GM18870 (cell line): ENCODE measurements around the gene IL1RAPL2.
"Not testable (repeated sequence)": the region's sequence is repeated elsewhere in the genome, so short reads cannot be mapped to it uniquely, and the experiment has no call there.

Source experiments
- ATAC-seq: cut with Tn5 transposase; IDR thresholded peaks from one replicate; pipeline ENCODE4 v1.9.1; 2021; ENCODE audit warnings: moderate library complexity; ENCODE audit not compliant: unreplicated experiment

IL1RAPL2 gene

DNA sequence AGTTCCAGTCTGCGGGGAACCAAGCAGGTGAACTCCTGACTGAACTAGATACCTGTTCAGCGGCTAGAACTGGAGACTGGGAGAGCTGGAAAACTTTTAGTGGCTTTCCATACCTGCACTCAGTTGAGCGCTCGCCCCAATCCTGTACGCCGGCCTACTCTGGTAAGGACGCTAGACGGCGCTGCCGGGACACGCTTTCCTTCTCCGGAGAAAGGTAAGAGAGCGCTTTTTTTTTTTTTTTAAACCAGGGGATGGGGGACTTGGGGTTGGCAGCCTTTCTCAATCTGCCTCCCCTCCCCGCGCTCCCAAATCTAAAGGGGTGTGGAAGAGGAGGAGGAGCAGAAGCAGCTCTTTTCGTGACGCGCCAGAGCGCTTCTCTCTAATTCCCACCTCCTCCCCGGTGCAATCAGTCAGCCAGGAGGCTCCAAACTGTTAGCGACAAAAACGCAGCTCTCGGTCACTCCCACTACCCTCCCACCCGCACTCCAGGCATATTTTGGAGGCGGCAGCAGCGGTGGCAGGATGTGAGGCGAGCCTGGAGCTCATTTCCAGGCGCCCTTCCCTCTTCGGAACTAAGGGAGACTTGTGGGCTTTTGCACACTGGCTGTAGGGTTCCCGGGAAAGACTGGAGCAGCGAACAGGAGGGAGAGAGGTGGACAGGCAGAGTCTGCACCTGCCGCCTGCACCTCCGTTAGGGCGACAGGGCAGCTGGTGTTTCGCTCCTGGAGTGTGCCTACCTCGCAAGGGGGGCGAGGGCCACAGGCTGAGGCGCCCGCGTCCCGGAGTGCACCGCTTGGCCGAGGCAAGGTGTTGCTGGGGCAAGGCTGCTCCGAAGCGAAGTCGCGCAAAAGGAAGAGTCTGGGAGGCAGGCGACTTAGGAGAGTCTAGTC lies at the start of gene IL1RAPL2:
IL1RAPL2 (plus strand) TSS at position 409 of the 890 bp plus-strand sequence.
- no peak for ATAC-seq

DNA sequence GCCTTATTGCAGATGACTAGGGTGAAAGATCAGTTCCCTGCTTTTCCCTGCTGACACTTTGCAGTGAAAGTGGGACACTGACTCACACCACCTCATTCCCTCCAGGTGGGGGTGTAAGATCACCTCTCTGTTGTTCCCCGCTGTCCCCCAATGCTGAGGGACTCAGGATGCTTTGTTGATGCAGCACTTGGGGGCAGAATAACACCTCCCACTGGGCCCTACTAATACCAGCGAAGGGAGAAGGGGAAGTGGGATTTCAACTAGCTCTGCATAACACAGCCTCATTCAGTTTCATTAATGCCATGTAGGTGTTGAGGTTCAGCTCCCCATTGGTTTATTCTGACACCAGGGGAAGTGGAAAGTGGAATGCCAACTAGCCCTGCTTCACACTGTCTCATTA lies 43.6 kb upstream of the IL1RAPL2 start:
- no peak for ATAC-seq

DNA sequence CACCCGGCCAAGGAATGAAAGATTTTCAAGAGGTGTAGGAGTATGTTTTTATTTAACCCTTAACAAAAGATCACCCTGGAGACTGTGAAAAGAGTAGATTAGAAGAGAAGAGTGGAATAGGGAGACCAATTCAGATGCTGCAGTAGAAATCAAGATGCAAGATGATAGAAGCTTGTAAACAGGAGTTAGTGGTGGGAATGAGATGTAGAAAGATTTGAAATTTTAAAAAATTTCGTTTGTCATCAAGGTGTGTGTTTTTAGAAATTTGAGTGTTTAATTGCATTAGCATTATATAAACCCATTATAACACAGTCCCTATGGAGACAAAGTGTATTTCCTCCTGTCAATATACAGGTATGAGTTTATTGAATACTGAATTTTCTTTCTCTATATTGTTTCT lies 42.1 kb upstream of the IL1RAPL2 start:
- ATAC-seq: no peak

DNA sequence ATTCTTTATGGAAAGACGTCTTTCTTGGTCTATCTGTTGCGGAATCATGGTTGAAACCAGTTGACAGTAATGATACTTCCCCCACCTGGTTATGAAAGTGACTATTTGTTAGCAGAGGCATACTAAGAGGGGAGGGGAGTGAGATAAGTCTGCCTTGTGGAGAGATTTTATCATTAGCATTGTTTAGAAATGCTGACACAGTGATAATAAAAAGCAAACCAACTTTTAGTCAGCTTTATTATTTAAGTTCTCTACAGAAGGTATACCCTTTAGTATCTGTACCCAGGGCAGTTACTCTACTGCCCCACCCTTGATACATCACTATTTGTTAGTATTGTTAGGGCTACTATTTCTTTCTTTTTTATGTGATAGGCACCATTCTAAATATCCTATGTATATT lies 26.9 kb upstream of the IL1RAPL2 start:
- ATAC-seq: no peak

DNA sequence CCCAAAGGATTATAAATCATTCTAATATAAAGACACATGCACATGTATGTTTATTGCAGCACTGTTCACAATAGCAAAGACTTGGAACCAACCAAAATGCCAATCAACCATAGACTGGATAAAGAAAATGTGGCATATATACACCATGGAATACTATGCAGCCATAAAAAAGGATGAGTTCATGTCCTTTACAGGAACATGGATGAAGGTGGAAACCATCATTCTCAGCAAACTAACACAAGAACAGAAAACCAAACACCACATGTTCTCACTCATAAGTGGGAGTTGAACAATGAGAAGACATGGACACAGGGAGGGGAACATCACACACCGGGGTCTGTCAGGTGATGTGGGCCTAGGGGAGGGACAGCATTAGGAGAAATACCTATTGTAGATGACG lies 23.6 kb upstream of the IL1RAPL2 start:
- not testable (repeated sequence) for ATAC-seq

DNA sequence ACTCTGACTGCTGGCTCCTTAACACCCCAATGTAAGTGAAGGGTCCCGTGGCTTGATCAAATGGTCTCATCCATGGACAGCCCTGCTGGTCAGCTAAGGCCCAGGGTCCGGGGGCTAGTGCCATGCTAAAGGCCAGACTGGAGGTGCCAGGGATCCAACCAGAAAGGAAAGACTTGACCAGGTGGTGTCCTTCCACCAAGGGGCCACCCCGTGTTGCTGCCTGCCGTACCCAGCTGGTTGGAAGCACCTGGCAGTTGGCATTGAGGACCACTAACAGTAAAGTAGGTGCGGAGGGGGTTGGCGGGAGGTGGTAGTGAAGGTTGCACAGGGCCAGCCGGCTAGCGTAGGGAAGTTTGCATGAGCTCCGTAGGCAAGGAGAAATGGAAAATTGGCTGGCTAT lies 1.7 kb upstream of the IL1RAPL2 start:
- no peak for ATAC-seq

DNA sequence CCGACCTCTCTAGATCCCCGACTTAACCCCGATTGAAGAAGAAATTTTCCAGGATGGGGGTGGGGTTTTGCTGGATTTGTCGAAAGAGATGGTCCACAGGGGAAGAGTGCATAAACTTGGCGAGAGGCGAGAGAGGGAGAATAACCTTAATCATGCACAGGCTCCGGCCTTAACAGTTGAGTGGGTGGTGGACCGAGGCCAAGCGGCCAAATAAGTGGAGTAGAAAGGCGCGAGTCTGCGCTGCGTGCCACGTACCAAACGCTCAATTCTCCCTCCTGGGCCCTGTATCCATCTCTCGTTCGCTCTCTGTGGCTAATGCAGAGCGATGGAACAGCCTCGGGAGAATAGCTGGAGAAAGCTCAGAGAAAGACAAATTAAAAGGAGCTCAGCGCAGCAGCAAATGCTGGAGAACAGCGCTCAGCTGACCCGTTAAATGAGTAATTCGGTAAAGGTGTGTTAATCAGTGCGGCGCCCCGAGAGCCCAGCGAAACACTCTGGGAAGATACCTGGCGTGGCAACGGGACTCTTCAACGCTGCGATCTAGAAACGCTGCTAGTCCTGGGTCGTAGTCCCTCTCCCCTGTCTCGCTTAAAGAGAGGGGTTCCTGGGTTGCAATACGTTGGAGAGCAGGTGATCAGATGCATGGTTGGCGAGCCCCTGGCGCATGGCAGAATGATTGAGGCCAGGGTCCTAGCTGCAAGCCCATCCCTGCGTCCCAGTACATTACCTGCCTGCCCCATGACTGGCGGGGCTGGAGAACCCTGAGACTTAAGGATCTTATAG lies 887 bp upstream of the IL1RAPL2 start:
- ATAC-seq: no peak

DNA sequence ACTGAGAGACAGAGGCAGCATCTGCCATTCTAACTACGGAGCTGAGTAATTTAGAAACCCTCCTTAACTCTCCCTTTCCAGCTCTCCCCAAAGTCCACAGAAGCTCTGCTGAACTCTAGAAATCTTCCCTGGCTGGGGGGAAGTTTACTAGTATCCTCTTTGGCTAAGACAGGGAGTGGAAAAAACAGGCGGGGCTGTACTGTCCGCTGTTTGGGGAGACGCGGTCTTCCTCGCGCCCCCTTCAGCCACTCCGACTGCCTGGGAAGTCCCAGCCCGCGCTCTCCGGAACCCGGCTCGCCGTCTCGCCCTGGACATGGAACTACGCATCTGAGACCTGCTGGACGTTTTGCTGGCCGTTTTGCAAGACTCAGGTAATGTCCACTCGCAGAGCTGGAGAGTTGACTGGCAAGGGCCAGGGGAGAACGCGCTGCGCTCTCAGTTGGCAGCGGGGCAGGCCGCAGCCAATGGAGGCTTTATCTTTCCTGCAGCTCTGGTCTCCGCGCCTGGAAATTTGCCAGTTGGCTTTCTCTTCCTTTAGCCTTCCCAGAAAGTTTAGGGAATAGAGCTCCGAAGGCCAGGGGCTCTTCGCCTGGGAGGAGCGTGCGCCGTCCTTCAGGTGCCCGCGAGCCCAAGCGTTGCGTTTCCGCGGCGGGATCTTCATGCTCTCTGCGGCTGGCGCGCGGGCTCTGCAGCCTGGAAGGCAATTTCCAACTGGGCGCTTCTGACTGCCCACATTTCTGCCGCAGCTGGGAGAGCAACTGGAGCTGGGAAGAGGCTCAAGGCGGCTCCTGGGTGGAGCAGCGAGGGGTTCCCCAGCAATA lies 892 bp downstream of the IL1RAPL2 start:
- ATAC-seq: no peak

DNA sequence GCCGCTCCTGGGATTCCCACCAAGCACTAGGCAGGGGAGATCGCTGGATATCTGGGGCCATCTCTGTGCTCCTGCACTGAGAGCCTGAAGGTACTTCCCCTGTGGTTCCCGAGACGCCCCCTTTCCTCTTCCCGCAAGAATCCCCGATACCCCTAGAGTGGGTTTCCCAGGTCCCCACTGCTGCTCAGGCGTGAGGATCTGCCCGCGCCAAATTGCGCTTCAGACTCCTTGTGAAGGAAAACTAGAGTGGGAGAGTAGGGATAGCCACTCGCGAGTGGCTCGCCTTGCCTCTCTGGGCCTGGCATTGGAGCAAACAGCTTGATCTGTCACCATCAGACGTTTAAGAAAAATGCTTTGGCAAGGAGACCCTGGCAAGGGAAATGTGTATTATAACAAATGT lies 1.5 kb downstream of the IL1RAPL2 start:
- ATAC-seq: no peak

DNA sequence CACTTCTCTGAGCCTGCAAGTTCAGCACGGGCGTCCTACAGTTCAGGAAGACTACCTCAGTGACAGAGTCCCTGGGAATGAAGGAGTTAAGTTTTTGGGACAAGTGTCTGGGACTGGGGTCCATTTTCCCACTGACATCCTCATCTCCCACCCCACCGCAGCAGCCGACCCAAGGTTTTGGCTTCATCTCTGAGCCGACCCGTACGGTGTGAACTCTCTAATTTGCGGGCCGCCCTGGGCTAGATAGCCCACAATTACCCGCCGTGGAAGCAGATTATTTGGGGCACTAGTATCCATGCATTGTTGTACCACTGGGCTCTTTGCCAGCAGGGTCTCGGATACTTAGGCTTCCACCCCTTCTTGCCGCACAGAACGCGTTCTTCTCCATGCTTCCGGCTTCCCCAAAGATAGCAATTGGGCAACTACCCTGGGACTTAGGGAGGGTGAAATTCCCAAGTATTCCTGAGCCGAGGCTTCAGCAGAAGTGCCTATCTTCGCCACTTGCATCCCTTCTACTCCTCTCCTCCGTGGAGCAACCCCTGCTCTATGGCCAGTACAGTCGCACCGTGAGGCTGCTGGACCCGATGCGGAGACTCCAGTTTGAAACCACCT lies 2.4 kb downstream of the IL1RAPL2 start:
- ATAC-seq: no peak

DNA sequence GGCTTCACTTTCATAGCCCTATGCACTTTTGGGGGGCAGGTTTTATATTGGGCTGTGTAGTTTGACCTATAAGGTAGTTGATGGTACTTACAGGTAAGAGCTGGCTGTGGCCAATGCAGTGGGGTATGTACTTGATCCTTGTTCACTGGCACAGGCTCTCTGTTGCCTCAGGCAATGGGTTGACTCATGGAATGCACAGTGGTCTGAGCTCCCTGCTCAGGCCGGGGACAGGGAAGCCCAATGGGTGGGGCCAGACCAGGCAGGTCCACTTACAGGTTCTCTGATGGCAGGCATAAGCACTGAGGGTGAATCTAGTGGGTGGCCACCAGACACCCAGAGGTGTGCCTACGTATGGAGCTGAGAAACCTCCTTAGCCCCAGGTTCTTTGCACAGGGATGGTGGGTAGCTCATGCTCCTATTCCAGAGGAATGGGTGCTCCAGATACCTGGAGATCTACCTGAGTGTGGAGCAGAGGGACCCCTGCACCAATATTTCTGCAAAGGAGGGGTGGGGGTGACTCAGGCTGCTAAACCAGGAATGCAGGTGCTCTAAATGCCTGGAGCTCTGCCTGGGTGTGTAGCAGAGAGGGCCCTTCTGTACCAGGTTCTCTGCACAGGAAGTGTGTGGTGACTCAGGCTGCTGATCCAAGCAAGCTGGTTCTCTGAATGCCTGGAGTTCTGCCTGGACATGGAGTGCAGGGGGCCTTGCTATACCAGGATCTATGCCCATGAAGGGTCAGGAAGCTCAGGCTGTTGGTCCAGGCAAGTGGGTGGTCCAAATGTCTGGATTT lies 52.3 kb downstream of the IL1RAPL2 start:
- ATAC-seq: no peak

DNA sequence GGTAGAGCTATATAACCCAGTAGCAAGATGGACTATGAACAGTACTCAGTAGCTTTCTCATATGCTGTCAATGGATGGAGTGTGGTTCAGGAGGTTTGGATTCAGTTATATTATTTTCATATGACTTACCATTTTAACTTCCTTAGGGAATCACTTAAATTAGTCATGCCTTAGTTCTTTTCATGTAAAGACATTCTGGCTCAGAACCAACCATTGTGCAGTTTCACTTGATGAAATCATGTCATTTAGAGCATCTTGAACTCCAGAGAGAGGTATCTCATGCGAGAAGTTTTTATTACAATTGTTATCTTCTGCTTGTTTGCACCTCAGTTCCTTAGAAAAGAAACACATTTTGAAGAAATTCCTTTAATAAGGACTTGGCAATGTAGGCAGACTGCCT lies 55.8 kb downstream of the IL1RAPL2 start:
- no peak for ATAC-seq

DNA sequence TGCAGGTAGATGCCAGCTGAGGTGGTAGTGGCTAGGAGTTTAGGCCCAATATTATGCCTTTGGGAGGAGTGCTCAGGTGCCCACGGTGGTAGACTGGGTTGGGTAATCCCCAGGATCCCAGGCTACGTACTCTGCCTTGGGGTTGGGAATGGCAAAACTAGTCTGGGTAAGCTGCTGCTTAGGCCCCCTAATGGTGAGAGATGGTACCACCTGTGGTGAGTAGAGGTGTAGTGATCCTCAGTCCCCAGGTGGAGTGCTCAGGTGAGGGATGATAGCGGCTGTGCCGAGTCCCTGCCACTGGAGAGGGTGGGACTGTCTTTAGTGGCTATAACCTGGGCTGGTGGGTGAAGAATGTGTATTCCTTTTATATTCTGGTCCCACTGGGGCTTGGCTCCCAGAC lies 75.2 kb downstream of the IL1RAPL2 start:
- no peak for ATAC-seq

DNA sequence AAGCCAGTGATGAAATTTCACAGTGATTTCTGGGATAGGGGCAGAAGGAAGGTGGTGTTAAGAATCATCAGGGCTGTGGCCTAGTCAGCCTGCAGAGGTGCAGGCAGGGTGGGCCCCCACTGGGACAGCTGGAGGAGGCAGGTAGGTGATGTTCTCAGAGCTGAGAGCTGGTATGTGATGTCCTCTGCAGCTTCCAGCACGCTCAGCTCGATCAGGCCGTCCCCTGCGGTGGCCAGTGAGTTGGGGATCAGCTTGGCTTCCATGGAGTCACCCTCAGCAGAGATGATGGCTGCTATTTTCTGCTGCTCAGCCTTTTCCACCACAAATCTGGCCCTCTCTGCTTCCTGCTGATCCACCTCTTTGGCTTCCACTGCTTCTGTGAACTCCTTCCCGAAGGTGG lies 81.1 kb downstream of the IL1RAPL2 start:
- ATAC-seq: no peak

DNA sequence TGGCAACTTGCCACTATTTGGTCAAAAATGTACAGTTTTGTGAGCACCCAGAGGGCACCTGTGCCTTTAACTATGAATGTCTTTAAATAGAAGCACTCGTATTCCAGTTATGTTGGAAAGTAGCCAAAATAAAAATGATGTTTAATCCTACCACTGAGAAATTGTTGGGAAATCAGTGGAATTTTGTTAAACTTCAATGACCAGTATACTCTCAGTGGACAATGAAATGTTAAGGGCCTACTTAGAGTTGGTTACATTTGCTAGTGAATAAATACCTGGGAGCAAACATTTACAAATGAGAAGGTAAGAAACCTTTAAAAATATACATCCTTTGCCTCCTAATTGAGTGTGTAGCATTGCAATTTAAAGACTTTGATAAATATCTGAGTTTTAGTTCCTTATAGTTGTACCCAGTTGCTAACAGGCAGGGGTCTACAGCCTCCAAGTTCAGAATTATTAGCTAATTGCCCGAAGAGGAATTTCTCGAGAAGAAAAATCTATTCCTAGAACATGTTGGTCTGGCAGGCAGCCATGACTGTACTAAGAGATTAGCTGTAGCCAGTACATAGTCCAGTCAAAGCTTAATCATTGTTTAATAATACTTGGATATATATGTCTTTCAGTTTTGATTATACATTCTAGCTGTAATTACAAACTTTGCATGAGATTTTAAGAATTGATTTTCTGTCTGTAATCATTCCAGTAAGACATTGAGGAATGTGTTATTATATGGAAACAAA lies 93.2 kb downstream of the IL1RAPL2 start:
- ATAC-seq: no peak

DNA sequence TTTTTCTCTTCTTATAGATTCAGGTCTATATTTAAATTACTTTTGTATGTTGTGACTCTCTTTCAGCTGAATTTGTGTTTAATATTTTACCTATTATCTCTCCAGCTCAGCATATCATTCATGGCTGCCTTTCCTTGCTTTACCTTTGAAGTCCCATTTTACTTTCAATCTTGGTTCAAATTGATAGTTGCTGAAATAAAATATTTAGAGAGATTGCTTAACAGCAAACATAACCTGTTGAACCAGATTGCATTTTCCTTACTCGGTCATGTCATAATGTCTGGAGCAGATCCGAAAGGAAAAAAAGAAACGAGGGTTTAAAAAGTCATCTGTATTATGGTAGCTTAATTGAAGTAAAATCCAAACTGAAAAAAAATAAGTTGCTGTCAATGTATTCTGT lies 94.1 kb downstream of the IL1RAPL2 start:
- ATAC-seq: no peak

DNA sequence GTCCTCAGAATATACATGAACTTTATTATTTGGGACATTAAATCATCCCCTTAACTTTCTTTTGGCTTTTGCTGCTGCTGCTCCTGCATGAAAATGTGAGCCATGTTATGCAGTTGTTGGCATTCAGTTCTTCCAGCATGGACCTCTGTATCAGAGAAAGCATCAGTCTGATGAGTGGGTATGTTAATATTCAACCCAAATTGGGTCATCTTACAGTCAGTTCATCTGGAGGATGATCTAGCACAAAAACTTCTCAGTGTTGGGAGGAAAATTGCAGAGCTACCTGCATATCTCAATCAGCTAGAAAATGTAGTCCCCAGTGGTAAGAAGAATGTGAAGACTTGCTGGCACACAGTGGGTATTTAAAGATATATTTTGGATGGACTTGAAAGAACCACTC lies 96.7 kb downstream of the IL1RAPL2 start:
- no peak for ATAC-seq

DNA sequence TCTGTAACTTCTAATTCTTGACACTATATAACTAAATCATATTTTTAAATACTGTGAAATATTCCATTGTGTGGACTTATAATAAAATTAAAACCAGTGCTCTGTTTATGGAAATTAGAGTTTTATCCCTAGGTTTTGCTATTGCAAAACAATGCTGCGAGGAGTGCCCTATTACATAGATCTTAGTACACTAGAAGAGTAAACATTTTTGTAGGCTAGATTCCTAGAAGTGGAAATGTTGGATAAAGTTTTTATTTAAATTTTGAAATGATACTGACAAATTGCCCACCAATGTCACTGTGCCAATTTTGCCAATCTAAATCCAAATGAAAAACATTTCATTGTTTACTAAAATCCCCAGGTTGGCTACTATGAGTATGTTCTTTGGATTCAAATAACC lies 99.7 kb downstream of the IL1RAPL2 start:
- no peak for ATAC-seq

DNA sequence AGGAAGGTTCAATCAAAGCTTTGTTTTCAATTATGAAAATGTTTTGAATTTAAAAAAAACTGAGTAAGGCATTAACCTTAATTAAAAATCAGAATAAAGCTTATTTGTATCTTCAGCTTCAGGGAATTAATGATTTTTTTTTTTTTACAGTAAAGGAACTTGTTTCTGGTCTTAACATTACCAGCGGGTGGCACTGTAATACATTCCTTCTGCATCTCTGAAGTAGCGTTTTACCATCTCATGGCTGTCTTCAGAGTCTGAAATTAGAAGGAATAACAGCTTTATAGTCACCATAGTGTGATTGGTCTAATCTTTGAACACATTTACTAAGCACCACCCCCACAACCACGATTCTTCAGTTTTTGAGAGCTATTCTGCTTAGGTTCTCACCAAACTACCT lies 102.6 kb downstream of the IL1RAPL2 start:
- ATAC-seq: no peak
